ENCODE measurements around the gene POLR3H.

- TF ChIP-seq POLR2AphosphoS5 (IDR thresholded peaks at IDR 0.05), result no peak
- TF ChIP-seq CTCF (IDR thresholded peaks at IDR 0.05 in 8 of 11, conservative IDR thresholded peaks at IDR 0.05 in 3 of 11), result no peak
Observed at GRCh38 chr22:41478891-41479521, 65.3 kb downstream of the POLR3H start.
